GM18951 (cell line): ENCODE measurements around the gene WDR44.

Source experiments
- POLR2A ChIP-seq: IDR thresholded peaks from 4 replicates; pipeline ENCODE4 v1.6.1; 2011; ENCODE audit warnings: mild to moderate bottlenecking; ENCODE audit not compliant: insufficient read length, insufficient read depth; ENCODE audit errors: extremely low read depth
- in situ Hi-C: fragments of 300-500 bp; cut with MboI; formaldehyde crosslinking; loops from one replicate; pipeline ENCODE4 v1.12.0; 2022; ENCODE audit warnings: low sequenced_read_pairs, mixed read lengths, inconsistent platforms; ENCODE audit not compliant: unreplicated experiment

Gene WDR44

GRCh38 chrX:118497180-118497818, 151.4 kb downstream of the WDR44 start:
- in situ Hi-C loops = no loop called here
- TF ChIP-seq POLR2A = no peak

- in situ Hi-C loops = no loop called here
- no peak for TF ChIP-seq POLR2A
Measured at GRCh38 chrX:118498351-118498750, 152.4 kb downstream of the WDR44 start.

DNA sequence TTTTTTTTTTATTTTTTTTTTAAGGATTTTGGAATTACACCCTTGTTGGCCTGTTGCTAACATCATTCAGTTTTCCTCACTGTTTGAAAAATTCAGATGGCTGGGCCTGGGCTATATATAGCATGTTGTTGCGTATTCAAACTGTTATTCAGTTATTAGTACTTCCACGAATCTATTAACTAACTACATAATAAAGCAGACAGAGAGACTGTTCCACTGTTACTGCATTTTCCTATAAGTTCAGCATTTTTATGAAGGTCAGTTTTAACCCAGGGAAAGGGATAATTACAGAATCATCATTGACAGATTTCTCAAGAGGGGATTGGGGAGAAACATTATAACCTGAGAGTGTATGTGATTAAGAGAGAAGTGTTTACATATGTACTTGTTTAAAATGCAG, 152.8 kb downstream of the WDR44 start:
- no peak for TF ChIP-seq POLR2A
- in situ Hi-C loops = no loop called here

GRCh38 chrX:118499295-118499694, 153.4 kb downstream of the WDR44 start:
- no peak for TF ChIP-seq POLR2A
- in situ Hi-C loops = no loop called here
